Spleen (tissue), 11 donors: ENCODE results near the gene ANXA10. TPM values are rescaled to one million over a fixed set of nuclear protein-coding genes. Genes with fewer than 3 reads are reported as not detected.
"Not testable (repeated sequence)": the region's sequence is repeated elsewhere in the genome, so short reads cannot be mapped to it uniquely, and the experiment has no call there.

ENCODE experiments used
- DNase-seq: peaks from one replicate; pipeline ENCODE4 v3.0.0-alpha.2; 2020
- H3K27ac ChIP-seq, 8 donors: fragments of 200-600 bp; sonication (generic) in 7 of 8; 1 replicate in 4 of 8; 2 replicates in 4 of 8; pipeline versions ENCODE4 v1.5.0 to v1.8.0; 2016 to 2021; ENCODE audit warnings: inconsistent platforms in 4 of 8, mild to moderate bottlenecking in 4 of 8, moderate library complexity in 1 of 8
- H3K27me3 ChIP-seq, 7 donors: fragments of 200-600 bp; sonication (generic) in 6 of 7; replicated peaks in 1 of 7; 1 replicate in 4 of 7; 2 replicates in 3 of 7; pipeline versions ENCODE4 v1.5.0 to v1.8.0; 2016 to 2021; ENCODE audit warnings: inconsistent platforms in 3 of 7, mild to moderate bottlenecking in 1 of 7
- H3K36me3 ChIP-seq, 6 donors: fragments of 200-600 bp; sonication (generic) in 5 of 6; 1 replicate in 4 of 6; 2 replicates in 2 of 6; pipeline versions ENCODE4 v1.5.0 to v1.8.0; 2016 to 2021; ENCODE audit warnings: inconsistent platforms in 2 of 6
- H3K4me1 ChIP-seq, 6 donors: fragments of 200-600 bp; sonication (generic) in 5 of 6; 1 replicate in 3 of 6; 2 replicates in 3 of 6; pipeline versions ENCODE4 v1.5.0 to v1.8.0; 2016 to 2021; ENCODE audit warnings: inconsistent platforms in 3 of 6
- H3K4me3 ChIP-seq, 8 donors: fragments of 200-600 bp; sonication (generic) in 7 of 8; 1 replicate in 4 of 8; 2 replicates in 4 of 8; pipeline versions ENCODE4 v1.5.0 to v1.8.0; 2016 to 2021; ENCODE audit warnings: inconsistent platforms in 4 of 8, mild to moderate bottlenecking in 4 of 8, moderate library complexity in 2 of 8
- H3K9me3 ChIP-seq, 8 donors: fragments of 200-600 bp; sonication (generic) in 7 of 8; 1 replicate in 4 of 8; 2 replicates in 4 of 8; pipeline versions ENCODE4 v1.5.0 to v1.8.0; 2016 to 2021; ENCODE audit warnings: inconsistent platforms in 4 of 8
- CTCF ChIP-seq, 11 experiments: fragments of 200-600 bp in 7 of 11; fragments of 450-650 bp in 4 of 11; sonication (generic) in 4 of 11; IDR thresholded peaks in 8 of 11; conservative IDR thresholded peaks in 3 of 11; 1 replicate in 7 of 11; 2 replicates in 4 of 11; pipeline versions ENCODE4 v1.4.0 to v1.8.0; 2016 to 2021; ENCODE audit warnings: antibody characterized with exemption in 11 of 11, inconsistent platforms in 4 of 11, mild to moderate bottlenecking in 1 of 11
- POLR2A ChIP-seq, 3 donors: fragments of 450-650 bp; IDR thresholded peaks; one replicate each; pipeline ENCODE4 v1.5.1; 2017; ENCODE audit warnings: antibody characterized with exemption in 3 of 3, mild to moderate bottlenecking in 1 of 3
- POLR2AphosphoS5 ChIP-seq, 3 donors: sonication (generic); formaldehyde crosslinking; IDR thresholded peaks; one replicate each; pipeline ENCODE4 v1.5.1; 2017; ENCODE audit warnings: antibody characterized with exemption in 3 of 3
- WGBS, 5 donors: extraction: QIAGEN DNeasy Blood & Tissue Kit in 3 of 5; methylation state at CpG; one replicate each; pipeline versions ENCODE4 v1.1.5 to v1.1.7; 2013 to 2018; 5-methylcytosine and 5-hydroxymethylcytosine counted together
- intact Hi-C: fragments of 100-400 bp; cut with DNase I; formaldehyde crosslinking; loops from one replicate; pipeline ENCODE4 v1.15.0; 2023; ENCODE audit warnings: low total_unique reads
- polyA plus RNA-seq, 3 donors: library from polyadenylated mRNA; stranded (reverse); fragments of 200-250 nt; gene quantifications; one replicate each; pipeline ENCODE4 v1.2.1, GENCODE V29; 2013
- total RNA-seq, 7 donors: library from RNA; depleted of rRNA in 3 of 7; stranded (reverse); fragments of >200 nt in 3 of 7; fragmentation: NEBNext Ultra II Directional in 4 of 7; extraction: Animal tissue kit (Norgen Biotek cat#: 25700) in 4 of 7; gene quantifications; one replicate each; pipeline versions ENCODE4 v1.1.0 to v1.2.1, GENCODE V29; 2016 to 2021
- donor health status: healthy with polysubstance abuse.
- donor health status: DM: no; HTN: no; CAD: no; lungs with moderate emphysema.
- donor health status: DM: no; HTN: no; CAD: no.
- donor health status: Bipolar disorder and iron deficiency.
- donor health status: healthy.
- donor health status: DM: no; HTN: no; CAD: no.
- donor health status: DM: yes; HTN: yes; CAD: no.

Gene ANXA10
- total and polyA plus RNA-seq, 10 donors = not detected

- no peak for TF ChIP-seq POLR2AphosphoS5 (IDR thresholded peaks at IDR 0.05)
- no peak for TF ChIP-seq POLR2A (IDR thresholded peaks at IDR 0.05)
- no peak for TF ChIP-seq CTCF (IDR thresholded peaks at IDR 0.05 in 8 of 11, conservative IDR thresholded peaks at IDR 0.05 in 3 of 11)
- intact Hi-C loops = no loop called here
- Histone ChIP-seq H3K4me3 (no peak overlapping the region), H3K9me3 (peaks cover 6 to 41% (median 35%) of the 10 kb centered on the region in 8 donors), H3K4me1 (no peaks in the 10 kb centered on the region), H3K36me3 (no peaks in the 10 kb centered on the region), H3K27me3 (no peaks in the 10 kb centered on the region), H3K27ac (no peak overlapping the region)
- 81 to 90% (median 84%) methylated on average over 3 of the region's 3 CpGs for WGBS, 5 donors
- DNase-seq = no peak
Measured at GRCh38 chr4:168200685-168201084, 108.3 kb downstream of the ANXA10 start.

DNA sequence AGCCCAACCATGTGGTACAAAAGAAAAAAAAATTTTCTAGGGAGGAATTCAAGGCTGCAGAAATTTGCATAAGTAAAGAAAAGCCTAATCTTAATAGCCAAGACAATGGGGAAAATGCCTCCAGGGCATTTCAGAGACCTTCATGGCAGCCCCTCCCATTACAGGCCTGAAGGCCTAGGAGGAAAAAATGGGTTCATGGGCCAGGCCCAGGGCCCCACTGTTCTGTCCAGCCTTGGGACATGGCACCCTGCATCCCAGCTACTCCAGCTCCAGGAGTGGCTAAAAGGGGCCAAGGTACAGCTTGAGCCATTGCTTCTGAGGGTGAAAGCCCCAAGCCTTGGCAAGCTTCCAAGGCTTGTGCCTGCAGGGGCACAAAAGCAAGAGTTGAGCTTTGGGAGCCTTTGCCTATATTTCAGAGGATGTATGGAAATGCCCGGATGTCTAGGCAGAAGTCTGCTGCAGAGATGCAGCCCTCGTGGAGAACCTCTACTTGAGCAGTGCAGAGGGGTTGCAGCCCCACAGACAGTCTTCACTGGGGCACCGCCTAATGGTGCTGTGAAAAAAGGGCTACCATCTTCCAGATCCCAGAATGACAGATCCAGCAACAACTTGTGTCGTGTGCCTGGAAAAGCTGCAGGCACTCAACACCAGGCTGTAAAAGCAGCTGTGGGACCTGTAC lies 111.0 kb downstream of the ANXA10 start:
- DNase-seq = no peak
- TF ChIP-seq POLR2A (IDR thresholded peaks at IDR 0.05) = no peak
- Histone ChIP-seq H3K27ac (no peak overlapping the region), H3K4me3 (no peak overlapping the region), H3K36me3 (no peaks in the 10 kb centered on the region), H3K4me1 (no peaks in the 10 kb centered on the region), H3K27me3 (no peaks in the 10 kb centered on the region), H3K9me3 (peaks cover 6 to 40% (median 35%) of the 10 kb centered on the region in 8 donors)
- 83 to 96% (median 90%) methylated on average over 3 to 4 of the region's 4 CpGs for WGBS, 5 donors
- intact Hi-C loops = no loop called here

DNA sequence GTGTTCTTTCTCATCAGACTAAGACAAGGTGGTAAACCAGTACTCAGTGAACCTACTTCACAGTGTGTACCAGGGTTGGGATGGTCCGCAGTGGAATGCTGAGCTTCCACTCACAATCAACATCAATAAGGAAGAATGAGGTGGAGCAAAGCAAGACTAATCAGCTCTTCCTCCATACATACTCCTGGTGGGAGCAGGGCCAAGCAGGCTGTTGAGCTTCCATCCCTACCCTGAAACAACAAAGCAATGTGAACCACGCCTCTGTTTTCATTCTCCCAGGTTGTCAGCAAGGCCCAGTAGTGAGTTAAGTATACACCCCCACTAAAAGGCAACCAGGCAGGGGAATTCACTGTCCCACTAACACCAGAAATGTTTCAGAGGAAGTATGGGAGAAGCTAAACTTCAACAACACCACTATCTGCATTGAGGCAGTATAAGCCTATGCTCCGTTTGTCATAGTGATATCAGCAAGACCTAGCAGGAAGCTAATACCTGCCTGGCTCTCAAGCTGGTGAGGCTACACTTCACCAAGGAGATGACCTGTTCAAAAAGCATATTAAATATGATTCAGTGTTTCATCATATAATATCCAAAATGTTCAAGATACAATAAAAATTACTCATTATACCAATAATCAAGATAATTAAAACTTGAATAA lies 116.7 kb downstream of the ANXA10 start:
- 89 to 100% (median 90%) methylated on average over 3 of the region's 3 CpGs for WGBS, 5 donors
- TF ChIP-seq CTCF (IDR thresholded peaks at IDR 0.05 in 8 of 11, conservative IDR thresholded peaks at IDR 0.05 in 3 of 11) = no peak
- TF ChIP-seq POLR2A (IDR thresholded peaks at IDR 0.05) = no peak
- TF ChIP-seq POLR2AphosphoS5 (IDR thresholded peaks at IDR 0.05) = no peak
- peaks cover 0 to 10% (median 0%) of the 10 kb centered on the region in 6 donors for H3K36me3 ChIP-seq
- H3K9me3 ChIP-seq = peaks cover 0 to 30% (median 25%) of the 10 kb centered on the region in 8 donors
- H3K4me1 ChIP-seq = no peaks in the 10 kb centered on the region
- H3K27me3 ChIP-seq = no peaks in the 10 kb centered on the region
- intact Hi-C loops = no loop called here
- H3K27ac ChIP-seq = no peak overlapping the region
- H3K4me3 ChIP-seq = no peak overlapping the region
- DNase-seq = no peak

DNA sequence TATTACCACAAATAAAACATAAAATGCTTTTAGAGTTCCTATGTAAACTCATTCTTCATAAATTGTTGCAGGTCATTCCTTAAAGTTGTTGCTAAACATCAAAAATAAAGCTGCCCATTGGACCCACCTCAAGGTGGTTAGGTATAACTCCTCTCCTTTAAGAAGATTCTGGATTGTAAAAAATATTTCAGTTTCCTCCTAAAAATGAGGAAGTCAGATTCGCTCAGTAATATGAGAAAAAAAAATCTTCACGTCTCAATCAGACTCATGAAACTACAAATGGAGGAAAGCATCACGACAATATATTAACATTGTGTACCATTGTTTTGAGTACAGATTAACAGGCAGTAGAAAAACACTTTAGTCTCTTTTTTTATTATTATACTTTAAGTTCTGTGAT lies 120.3 kb downstream of the ANXA10 start:
- Histone ChIP-seq H3K4me3 (no peak overlapping the region), H3K4me1 (no peaks in the 10 kb centered on the region), H3K36me3 (peaks cover 2 to 45% (median 13%) of the 10 kb centered on the region in 6 donors), H3K27ac (no peak overlapping the region), H3K27me3 (no peaks in the 10 kb centered on the region), H3K9me3 (peaks cover 0 to 20% (median 11%) of the 10 kb centered on the region in 8 donors)
- no peak for DNase-seq
- intact Hi-C loops = no loop called here
- no peak for TF ChIP-seq POLR2AphosphoS5 (IDR thresholded peaks at IDR 0.05)
- no peak for TF ChIP-seq CTCF (IDR thresholded peaks at IDR 0.05 in 8 of 11, conservative IDR thresholded peaks at IDR 0.05 in 3 of 11)
- TF ChIP-seq POLR2A (IDR thresholded peaks at IDR 0.05) = no peak
- 39 to 67% (median 46%) methylated on average over 3 of the region's 3 CpGs for WGBS, 5 donors

DNA sequence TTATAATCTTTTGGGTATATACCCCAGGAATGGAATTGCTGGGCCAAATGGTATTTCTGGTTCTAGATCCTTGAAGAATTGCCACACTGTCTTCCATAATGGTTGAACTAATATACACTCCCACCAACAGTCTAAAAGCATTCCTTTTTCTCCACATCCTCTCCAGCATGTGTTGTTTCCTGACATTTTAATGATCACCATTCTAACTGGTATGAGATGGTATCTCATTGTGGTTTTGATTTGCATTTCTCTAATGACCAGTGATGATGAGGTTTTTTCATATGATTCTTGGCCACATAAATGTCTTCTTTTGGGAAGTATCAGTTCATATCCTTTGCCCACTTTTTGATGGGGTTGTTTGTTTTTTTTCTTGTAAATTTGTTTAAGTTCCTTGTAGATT lies 121.2 kb downstream of the ANXA10 start:
- H3K4me3 ChIP-seq, intact Hi-C loops, H3K27me3 ChIP-seq, H3K4me1 ChIP-seq, DNase-seq, H3K27ac ChIP-seq: not testable (repeated sequence)
- H3K9me3 ChIP-seq = peaks cover 0 to 20% (median 11%) of the 10 kb centered on the region in 8 donors
- H3K36me3 ChIP-seq = peaks cover 2 to 53% (median 20%) of the 10 kb centered on the region in 6 donors
